MM.1S (cell line): ENCODE results near the gene CNTNAP2.

Experiments used
- DNase-seq: peaks from one replicate; pipeline ENCODE4 v3.0.0-alpha.2; 2015
- H2AFZ ChIP-seq: fragments of 300-600 bp; sonication (generic); 2 replicates; pipeline ENCODE4 v1.6.0; 2016; ENCODE audit warnings: antibody characterized with exemption, low read length
- H3F3A ChIP-seq: fragments of 300-600 bp; sonication (generic); 2 replicates; pipeline ENCODE4 v1.6.1; 2016; ENCODE audit warnings: mild to moderate bottlenecking, antibody characterized with exemption, low read length, moderate library complexity, mixed read lengths; ENCODE audit not compliant: insufficient read depth
- H3K27ac ChIP-seq: fragments of 300-600 bp; sonication (generic); 2 replicates; pipeline ENCODE4 v1.5.1; 2016; ENCODE audit warnings: mild to moderate bottlenecking, low read length
- H3K27me3 ChIP-seq: fragments of 300-600 bp; sonication (generic); replicated peaks from 2 replicates; pipeline ENCODE4 v1.6.0; 2016; ENCODE audit warnings: low read length; ENCODE audit not compliant: insufficient read depth
- H3K36me3 ChIP-seq: fragments of 300-600 bp; sonication (generic); replicated peaks from 2 replicates; pipeline ENCODE4 v1.6.1; 2016; ENCODE audit warnings: mild to moderate bottlenecking, low read length, mixed read lengths; ENCODE audit not compliant: insufficient read depth
- H3K4me1 ChIP-seq: fragments of 300-600 bp; sonication (generic); 2 replicates; pipeline ENCODE4 v1.6.1; 2016; ENCODE audit warnings: low read length, mixed read lengths
- H3K4me2 ChIP-seq: fragments of 300-600 bp; sonication (generic); 2 replicates; pipeline ENCODE4 v1.6.0; 2016; ENCODE audit warnings: low read depth, low read length
- H3K4me3 ChIP-seq: fragments of 300-600 bp; sonication (generic); 2 replicates; pipeline ENCODE4 v1.5.1; 2016; ENCODE audit warnings: low read length, mixed read lengths
- H3K79me2 ChIP-seq: fragments of 300-600 bp; sonication (generic); 2 replicates; pipeline ENCODE4 v1.6.1; 2016; ENCODE audit warnings: mixed run types, low read length, mixed read lengths
- H3K9ac ChIP-seq: fragments of 300-600 bp; sonication (generic); 2 replicates; pipeline ENCODE4 v1.6.1; 2016; ENCODE audit warnings: low read length, mixed read lengths
- H3K9me2 ChIP-seq: fragments of 300-600 bp; sonication (generic); replicated peaks from 2 replicates; pipeline ENCODE4 v1.6.1; 2016; ENCODE audit warnings: mild to moderate bottlenecking, low read length, mixed read lengths; ENCODE audit not compliant: insufficient read depth
- H3K9me3 ChIP-seq: fragments of 300-600 bp; sonication (generic); replicated peaks from 2 replicates; pipeline ENCODE4 v1.6.1; 2016; ENCODE audit warnings: mild to moderate bottlenecking, low read length, mixed read lengths; ENCODE audit not compliant: insufficient read depth
- H4K20me1 ChIP-seq: fragments of 300-600 bp; sonication (generic); 2 replicates; pipeline ENCODE4 v1.6.1; 2016; ENCODE audit warnings: mild to moderate bottlenecking, low read length, moderate library complexity, mixed read lengths; ENCODE audit not compliant: insufficient read depth
- CTCF ChIP-seq: fragments of 300-600 bp; sonication (generic); IDR thresholded peaks from 2 replicates; pipeline ENCODE4 v1.5.1; 2016; ENCODE audit warnings: antibody characterized with exemption, low read length, mixed read lengths
- EZH2 ChIP-seq: fragments of 300-600 bp; sonication (generic); optimal IDR thresholded peaks from 2 replicates; pipeline ENCODE3; 2017; ENCODE audit warnings: low read depth, mild to moderate bottlenecking, antibody characterized with exemption, low read length, mixed read lengths
- EZH2phosphoT487 ChIP-seq: fragments of 300-600 bp; sonication (generic); IDR thresholded peaks from 2 replicates; pipeline ENCODE4 v1.6.1; 2018; ENCODE audit warnings: antibody characterized with exemption, low read length

The CNTNAP2 gene

GRCh38 chr7:148382596-148382995, 2266.0 kb downstream of the CNTNAP2 start:
- Histone ChIP-seq H4K20me1 (no peaks in the 10 kb centered on the region), H3K9me2 (no peaks in the 10 kb centered on the region), H3K27me3 (no peaks in the 10 kb centered on the region), H3K36me3 (no peaks in the 10 kb centered on the region), H3K9me3 (no peaks in the 10 kb centered on the region), H2AFZ (no peak overlapping the region), H3K79me2 (no peaks in the 10 kb centered on the region), H3K4me1 (no peaks in the 10 kb centered on the region), H3K9ac (no peak overlapping the region), H3K27ac (no peak overlapping the region), H3K4me2 (no peak overlapping the region), H3K4me3 (no peak overlapping the region), H3F3A (no peaks in the 10 kb centered on the region)
- TF ChIP-seq EZH2phosphoT487 (no peak), CTCF (no peak)
- DNase-seq = no peak

- no peaks in the 10 kb centered on the region for H3K9me2 ChIP-seq
- no peaks in the 10 kb centered on the region for H3K9me3 ChIP-seq
- H3K9ac ChIP-seq = no peak overlapping the region
- H2AFZ ChIP-seq = no peak overlapping the region
- H3K4me3 ChIP-seq = no peak overlapping the region
- H3K4me2 ChIP-seq = no peak overlapping the region
- H3K36me3 ChIP-seq = no peaks in the 10 kb centered on the region
- TF ChIP-seq CTCF = no peak
- TF ChIP-seq EZH2 = no peak
- no peak for TF ChIP-seq EZH2phosphoT487
- H3K27me3 ChIP-seq = no peaks in the 10 kb centered on the region
- H3F3A ChIP-seq = no peaks in the 10 kb centered on the region
- DNase-seq = no peak
- H4K20me1 ChIP-seq = no peaks in the 10 kb centered on the region
- H3K79me2 ChIP-seq = no peaks in the 10 kb centered on the region
- H3K27ac ChIP-seq = no peak overlapping the region
- H3K4me1 ChIP-seq = no peaks in the 10 kb centered on the region
Observed at GRCh38 chr7:148383651-148384050, 2267.1 kb downstream of the CNTNAP2 start.

GRCh38 chr7:148385009-148385682, 2268.5 kb downstream of the CNTNAP2 start:
- no peak overlapping the region for H3K27ac ChIP-seq
- H3K9me3 ChIP-seq = no peaks in the 10 kb centered on the region
- no peaks in the 10 kb centered on the region for H3K4me1 ChIP-seq
- no peak overlapping the region for H3K4me3 ChIP-seq
- H3K9me2 ChIP-seq = no peaks in the 10 kb centered on the region
- no peak for DNase-seq
- no peaks in the 10 kb centered on the region for H3F3A ChIP-seq
- no peak overlapping the region for H3K4me2 ChIP-seq
- H4K20me1 ChIP-seq = no peaks in the 10 kb centered on the region
- no peak overlapping the region for H3K9ac ChIP-seq
- no peak overlapping the region for H2AFZ ChIP-seq
- H3K27me3 ChIP-seq = no peaks in the 10 kb centered on the region
- no peaks in the 10 kb centered on the region for H3K36me3 ChIP-seq
- no peaks in the 10 kb centered on the region for H3K79me2 ChIP-seq
- TF ChIP-seq CTCF (no peak), EZH2 (no peak), EZH2phosphoT487 (no peak)
